Kidney tubule cell (primary cell): ENCODE results near the gene PRSS35.
"Not testable (repeated sequence)": the region's sequence is repeated elsewhere in the genome, so short reads cannot be mapped to it uniquely, and the experiment has no call there.

Experiments
- DNase-seq: peaks from one replicate; pipeline ENCODE4 v3.0.0-alpha.2; 2018; ENCODE audit warnings: low spot score

The PRSS35 gene

GRCh38 chr6:83511901-83512681 lies at the start of gene PRSS35:
PRSS35 (plus strand) TSS chr6:83512534; CDS start chr6:83523442, 10,908 bp downstream.
- peak; percentile 46 for DNase-seq

- DNase-seq: no peak
Observed at GRCh38 chr6:83463886-83464285, 48.4 kb upstream of the PRSS35 start.

- DNase-seq: peak; percentile 3
Observed at GRCh38 chr6:83464381-83465140, 47.8 kb upstream of the PRSS35 start.

GRCh38 chr6:83466328-83466727 lies 46.0 kb upstream of the PRSS35 start:
- no peak for DNase-seq

GRCh38 chr6:83467620-83468036 lies 44.7 kb upstream of the PRSS35 start:
- DNase-seq: no peak

GRCh38 chr6:83470001-83470400 lies 42.3 kb upstream of the PRSS35 start:
- no peak for DNase-seq

- DNase-seq: no peak
Observed at GRCh38 chr6:83470587-83470986, 41.7 kb upstream of the PRSS35 start.

- no peak for DNase-seq
Observed at GRCh38 chr6:83472767-83473166, 39.6 kb upstream of the PRSS35 start.

GRCh38 chr6:83474309-83474708 lies 38.0 kb upstream of the PRSS35 start:
- DNase-seq: peak; percentile 43

- DNase-seq: no peak
Observed at GRCh38 chr6:83476971-83477370, 35.4 kb upstream of the PRSS35 start.

- no peak for DNase-seq
Observed at GRCh38 chr6:83479389-83479788, 32.9 kb upstream of the PRSS35 start.

GRCh38 chr6:83480470-83480869 lies 31.9 kb upstream of the PRSS35 start:
- DNase-seq: no peak

GRCh38 chr6:83481938-83482337 lies 30.4 kb upstream of the PRSS35 start:
- not testable (repeated sequence) for DNase-seq

- DNase-seq: no peak
Observed at GRCh38 chr6:83488448-83488847, 23.9 kb upstream of the PRSS35 start.

- no peak for DNase-seq
Observed at GRCh38 chr6:83488861-83489260, 23.5 kb upstream of the PRSS35 start.

- no peak for DNase-seq
Observed at GRCh38 chr6:83490217-83490807, 22.0 kb upstream of the PRSS35 start.

GRCh38 chr6:83505356-83505755 lies 7.0 kb upstream of the PRSS35 start:
- DNase-seq: no peak

- DNase-seq: peak; percentile 23
Observed at GRCh38 chr6:83509441-83509840, 2.9 kb upstream of the PRSS35 start.

GRCh38 chr6:83510791-83511190 lies 1.5 kb upstream of the PRSS35 start:
- no peak for DNase-seq

- DNase-seq: no peak
Observed at GRCh38 chr6:83511266-83511665, 1.1 kb upstream of the PRSS35 start.

- DNase-seq: no peak
Observed at GRCh38 chr6:83514466-83514865, 2.1 kb downstream of the PRSS35 start.

GRCh38 chr6:83514866-83515466 lies 2.6 kb downstream of the PRSS35 start:
- DNase-seq: peak; percentile 66

- DNase-seq: no peak
Observed at GRCh38 chr6:83517500-83517899, 5.2 kb downstream of the PRSS35 start.
